ENCODE data around the gene IRF2BPL.

IRF2BPL gene

DNA sequence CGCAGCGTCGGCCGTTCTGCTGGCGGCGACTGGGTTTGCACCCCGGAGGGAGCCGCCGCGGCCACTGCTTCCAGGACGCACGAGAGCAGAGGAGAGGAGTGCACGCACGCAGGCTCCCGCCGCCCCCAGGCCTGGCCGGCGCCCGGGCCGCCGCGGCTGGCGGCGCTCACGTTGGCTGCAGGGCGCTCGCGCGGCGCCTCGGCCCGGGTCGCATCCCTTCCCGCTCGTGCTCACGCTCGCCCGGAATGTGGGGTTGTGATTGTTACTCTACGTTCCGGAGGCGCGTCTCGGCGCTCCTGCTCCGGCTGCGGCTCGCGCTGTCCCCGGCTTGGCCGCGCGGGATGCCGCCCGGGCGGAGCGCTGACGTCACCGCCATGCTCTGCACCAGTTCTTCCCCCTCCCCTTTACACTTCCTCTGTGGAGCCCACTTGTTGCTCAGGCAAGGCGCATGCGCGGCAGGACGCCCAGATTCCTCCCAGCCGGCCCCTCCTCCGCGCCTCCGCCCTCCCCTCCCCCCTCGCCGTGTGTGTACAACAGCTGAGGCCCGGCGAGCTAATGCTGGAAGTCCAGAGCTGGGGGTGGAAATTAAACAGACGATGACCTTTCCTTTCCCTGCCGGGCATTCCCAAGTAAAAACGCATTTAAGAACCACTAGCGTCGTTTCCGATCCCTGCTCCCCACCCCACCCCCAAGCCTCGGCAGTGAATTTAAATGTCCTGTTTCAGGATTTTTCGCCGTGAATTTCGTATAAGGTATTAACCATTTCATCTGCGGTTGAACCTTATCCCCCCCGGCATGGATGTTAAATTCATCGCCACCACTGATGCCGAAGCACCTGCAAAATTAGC, at the start of gene IRF2BPL:
Gene IRF2BPL (minus strand): TSS at position 325 of the 848 bp plus-strand sequence. CDS start 916 bp downstream, outside the sequence.
- peak within 1 kb of the TSS; percentile 81 for H3K4me3 ChIP-seq (ENCODE audit: low read length)
- TF ChIP-seq, protein P1, sequence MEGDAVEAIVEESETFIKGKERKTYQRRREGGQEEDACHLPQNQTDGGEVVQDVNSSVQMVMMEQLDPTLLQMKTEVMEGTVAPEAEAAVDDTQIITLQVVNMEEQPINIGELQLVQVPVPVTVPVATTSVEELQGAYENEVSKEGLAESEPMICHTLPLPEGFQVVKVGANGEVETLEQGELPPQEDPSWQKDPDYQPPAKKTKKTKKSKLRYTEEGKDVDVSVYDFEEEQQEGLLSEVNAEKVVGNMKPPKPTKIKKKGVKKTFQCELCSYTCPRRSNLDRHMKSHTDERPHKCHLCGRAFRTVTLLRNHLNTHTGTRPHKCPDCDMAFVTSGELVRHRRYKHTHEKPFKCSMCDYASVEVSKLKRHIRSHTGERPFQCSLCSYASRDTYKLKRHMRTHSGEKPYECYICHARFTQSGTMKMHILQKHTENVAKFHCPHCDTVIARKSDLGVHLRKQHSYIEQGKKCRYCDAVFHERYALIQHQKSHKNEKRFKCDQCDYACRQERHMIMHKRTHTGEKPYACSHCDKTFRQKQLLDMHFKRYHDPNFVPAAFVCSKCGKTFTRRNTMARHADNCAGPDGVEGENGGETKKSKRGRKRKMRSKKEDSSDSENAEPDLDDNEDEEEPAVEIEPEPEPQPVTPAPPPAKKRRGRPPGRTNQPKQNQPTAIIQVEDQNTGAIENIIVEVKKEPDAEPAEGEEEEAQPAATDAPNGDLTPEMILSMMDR (conservative IDR thresholded peaks at IDR 0.05; ENCODE audit: low read depth, low read length) = no peak
- peak; percentile 93 for DNase-seq (ENCODE audit: low read depth)

DNA sequence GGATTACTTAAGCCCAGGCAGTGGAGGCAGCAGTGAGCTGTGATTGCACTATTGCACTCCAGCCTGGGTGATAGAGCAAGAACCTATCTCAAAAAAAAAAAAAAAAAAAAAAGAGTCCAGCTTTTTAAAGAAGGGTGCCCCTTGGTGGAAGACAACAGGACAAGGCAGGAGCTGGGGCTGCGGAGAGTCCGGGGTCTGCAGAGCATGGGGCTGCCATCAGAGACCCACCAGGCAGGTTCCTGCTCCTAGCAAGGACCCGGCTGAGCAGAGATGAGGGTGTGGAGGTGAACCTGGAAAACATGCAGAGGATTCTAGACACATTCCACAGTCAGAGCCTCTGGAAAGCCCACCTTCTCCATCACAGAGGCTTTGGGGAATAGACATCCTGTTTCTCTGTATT, 48.5 kb upstream of the IRF2BPL start:
- DNase-seq (ENCODE audit: low read depth) = no peak
- TF ChIP-seq, protein P1 (conservative IDR thresholded peaks at IDR 0.05; ENCODE audit: low read depth, low read length) = no peak
- H3K4me3 ChIP-seq (ENCODE audit: low read length) = no peak overlapping the region

DNA sequence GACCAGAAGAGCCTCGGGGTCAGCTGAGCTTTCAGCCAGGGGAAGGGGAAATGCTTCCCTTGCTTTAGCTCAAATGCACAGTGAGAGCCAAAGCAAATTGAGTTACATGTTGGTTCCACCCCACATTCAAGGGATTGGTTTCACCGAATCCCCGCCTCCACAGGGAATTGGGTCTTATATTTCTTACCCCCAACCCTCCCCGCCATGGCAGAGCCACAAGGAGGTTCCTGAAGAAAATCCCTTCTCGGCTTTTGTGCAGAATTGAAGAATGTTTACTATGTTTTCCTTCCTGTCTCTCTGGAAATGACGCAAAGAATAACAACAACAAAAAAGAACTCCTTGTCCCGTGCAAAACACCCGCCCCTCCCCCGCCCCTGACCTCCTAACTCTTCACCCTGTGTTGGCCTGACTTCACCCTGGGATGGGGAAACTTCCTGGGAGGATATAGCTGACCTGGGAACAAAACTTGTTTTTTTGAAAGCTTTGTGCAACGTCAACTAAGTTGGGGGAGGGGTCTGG, 47.7 kb upstream of the IRF2BPL start:
- TF ChIP-seq, protein P1 (conservative IDR thresholded peaks at IDR 0.05; ENCODE audit: low read depth, low read length) = no peak
- no peak for DNase-seq (ENCODE audit: low read depth)
- peak overlapping the region; percentile 14 for H3K4me3 ChIP-seq (ENCODE audit: low read length)

DNA sequence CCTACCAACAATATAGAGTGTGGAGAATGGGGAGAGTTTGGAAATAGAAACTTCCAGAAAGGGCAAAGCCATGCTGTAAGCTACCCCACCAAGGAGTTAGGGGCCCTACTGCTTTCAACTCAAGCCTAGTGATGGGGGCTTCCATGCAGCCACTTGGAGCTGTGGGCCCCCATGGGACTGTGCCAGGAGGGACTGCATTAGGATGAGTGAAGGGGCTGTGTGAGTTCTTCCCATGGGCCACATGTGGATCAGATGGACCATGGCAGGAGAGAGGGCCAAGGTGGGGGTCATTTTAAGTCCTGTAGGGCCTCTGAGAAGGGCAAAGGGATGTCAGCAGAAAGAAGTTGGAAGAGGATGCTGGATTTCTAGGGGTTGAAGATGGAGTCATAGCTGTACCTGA, 46.5 kb upstream of the IRF2BPL start:
- DNase-seq (ENCODE audit: low read depth) = no peak
- H3K4me3 ChIP-seq (ENCODE audit: low read length) = no peak overlapping the region
- TF ChIP-seq, protein P1 (conservative IDR thresholded peaks at IDR 0.05; ENCODE audit: low read depth, low read length) = no peak

DNA sequence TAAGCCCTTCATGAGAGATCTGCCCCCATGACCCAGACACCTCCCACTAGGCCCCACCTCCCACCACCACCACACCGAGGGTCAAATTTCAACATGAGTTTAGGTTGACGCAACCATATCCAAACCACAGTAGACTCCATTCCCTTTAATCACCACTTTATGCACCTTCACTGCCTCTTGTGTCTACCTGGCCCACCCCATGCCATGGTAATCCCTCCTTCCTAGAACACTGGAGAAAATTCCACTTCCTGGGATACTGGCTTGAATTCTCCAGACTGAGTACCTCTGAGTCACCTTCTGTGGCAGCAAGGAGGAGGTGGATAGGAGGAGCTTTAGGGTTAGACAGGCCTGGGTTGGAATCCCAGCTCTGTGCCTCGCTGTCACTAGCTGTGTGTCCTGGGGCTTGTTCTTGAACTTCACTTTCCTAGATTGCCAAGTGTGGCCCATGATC, 43.5 kb upstream of the IRF2BPL start:
- DNase-seq (ENCODE audit: low read depth) = no peak
- no peak overlapping the region for H3K4me3 ChIP-seq (ENCODE audit: low read length)
- TF ChIP-seq, protein P1 (conservative IDR thresholded peaks at IDR 0.05; ENCODE audit: low read depth, low read length) = no peak

DNA sequence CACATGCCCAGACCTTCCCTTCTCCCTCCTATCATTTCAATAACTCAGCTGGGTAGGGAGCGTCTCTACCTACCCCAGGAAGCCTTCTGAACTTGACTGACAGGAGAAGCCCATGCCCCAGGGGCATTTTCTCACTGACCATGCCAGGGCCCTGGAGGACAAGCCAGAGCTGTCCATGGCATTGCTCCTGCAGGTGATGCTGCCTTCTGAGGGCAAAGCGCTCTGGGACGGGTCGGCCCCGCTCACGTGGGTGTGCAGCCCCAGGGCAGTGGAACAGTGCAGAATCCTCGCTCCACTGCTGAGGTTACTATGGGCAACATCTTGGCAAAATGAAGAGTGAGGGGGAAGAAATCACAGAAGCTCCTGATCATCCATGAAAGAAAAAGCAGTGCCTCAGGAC, 41.0 kb upstream of the IRF2BPL start:
- no peak for DNase-seq (ENCODE audit: low read depth)
- TF ChIP-seq, protein P1 (conservative IDR thresholded peaks at IDR 0.05; ENCODE audit: low read depth, low read length) = no peak

More for the DNA sequence above, 41.0 kb upstream of the IRF2BPL start:
- H3K4me3 ChIP-seq (ENCODE audit: low read length) = no peak overlapping the region

All from retinal pigment epithelial cell (primary cell).